IMR-90 (cell line): ENCODE results near the gene MATK. TPM values are rescaled to one million over a fixed set of nuclear protein-coding genes. Genes with fewer than 3 reads are reported as not detected.
A peak's percentile ranks its signal among the peaks of the same experiment; 100 is the strongest.

Source experiments
- ATAC-seq: fragments of 200-7000 bp; cut with Tn5 transposase; 2 replicates; pipeline ENCODE4 v1.9.1; 2020; ENCODE audit warnings: low read depth, mild to moderate bottlenecking, moderate library complexity
- BruUV-seq: library from RNA; stranded (reverse); fragments of 400-500 nt; replicated peaks from 2 replicates; lab custom pipeline; 2021; lab: Mats Ljungman, UMichigan
- CTCF ChIA-PET: fragments of 300-600 bp; formaldehyde crosslinking; extraction: SDS; loops from one replicate; lab custom pipeline; 2021; ENCODE audit warnings: antibody characterized with exemption; lab: Yijun Ruan, JAX
- POLR2A ChIA-PET: fragments of 300-600 bp; sonication (Branson Sonifier 250); formaldehyde crosslinking; loops from one replicate; lab custom pipeline; 2022; ENCODE audit warnings: antibody characterized with exemption; ENCODE audit not compliant: unreplicated experiment; lab: Charles Lee
- DNase-seq: peaks from one replicate; pipeline ENCODE4 v3.0.0; 2013
- H2AFZ ChIP-seq: replicated peaks from 2 replicates; pipeline ENCODE3; 2013; ENCODE audit warnings: low read length, mild to moderate bottlenecking; ENCODE audit not compliant: poor library complexity
- H2AK5ac ChIP-seq: 2 replicates; pipeline ENCODE4 v1.6.1; 2013; ENCODE audit warnings: low read depth, low read length, inconsistent platforms
- H2AK9ac ChIP-seq: replicated peaks from 2 replicates; pipeline ENCODE3; 2013; ENCODE audit warnings: mild to moderate bottlenecking, low read depth, low read length, moderate library complexity; ENCODE audit not compliant: poor library complexity
- H2BK120ac ChIP-seq: 2 replicates; pipeline ENCODE4 v1.6.1; 2013; ENCODE audit warnings: low read depth, low read length, inconsistent platforms
- H2BK15ac ChIP-seq: 3 replicates; pipeline ENCODE4 v1.6.1; 2013; ENCODE audit warnings: low read depth, low read length, inconsistent platforms
- H2BK20ac ChIP-seq: 2 replicates; pipeline ENCODE4 v1.6.1; 2013; ENCODE audit warnings: low read depth, mild to moderate bottlenecking, inconsistent platforms, low read length, moderate library complexity
- H2BK5ac ChIP-seq: 2 replicates; pipeline ENCODE4 v1.6.1; 2013; ENCODE audit warnings: mild to moderate bottlenecking, low read depth, low read length, inconsistent platforms; ENCODE audit not compliant: poor library complexity, severe bottlenecking
- H3K14ac ChIP-seq: replicated peaks from 2 replicates; pipeline ENCODE4 v1.6.1; 2013; ENCODE audit warnings: low read depth, low read length, inconsistent platforms
- H3K18ac ChIP-seq: 2 replicates; pipeline ENCODE4 v1.6.1; 2013; ENCODE audit warnings: low read depth, low read length, control low read depth
- H3K23ac ChIP-seq: 2 replicates; pipeline ENCODE4 v1.6.1; 2013; ENCODE audit warnings: low read depth, low read length, inconsistent platforms
- H3K27ac ChIP-seq: 2 replicates; pipeline ENCODE4 v1.5.1; 2013; ENCODE audit warnings: mild to moderate bottlenecking, control low read depth, low read length; ENCODE audit not compliant: insufficient read depth
- H3K27me3 ChIP-seq: 2 replicates; pipeline ENCODE4 v1.6.1; 2013; ENCODE audit warnings: low read length; ENCODE audit not compliant: control insufficient read depth, insufficient read depth
- H3K36me3 ChIP-seq: 2 replicates; pipeline ENCODE4 v1.6.1; 2013; ENCODE audit warnings: low read length, mixed read lengths; ENCODE audit not compliant: control insufficient read depth, insufficient read depth
- H3K4ac ChIP-seq: 2 replicates; pipeline ENCODE4 v1.6.1; 2013; ENCODE audit warnings: low read depth, low read length, inconsistent platforms
- H3K4me1 ChIP-seq: 2 replicates; pipeline ENCODE4 v1.6.1; 2013; ENCODE audit warnings: low read length, mixed read lengths; ENCODE audit not compliant: control insufficient read depth, insufficient read depth
- H3K4me2 ChIP-seq: 2 replicates; pipeline ENCODE4 v1.6.1; 2013; ENCODE audit warnings: low read depth, mild to moderate bottlenecking, control low read depth, low read length, moderate library complexity
- H3K4me3 ChIP-seq: 2 replicates; pipeline ENCODE4 v1.5.1; 2013; ENCODE audit warnings: low read depth, mild to moderate bottlenecking, control low read depth, low read length, moderate library complexity; ENCODE audit not compliant: insufficient read depth
- H3K56ac ChIP-seq: 2 replicates; pipeline ENCODE4 v1.6.1; 2013; ENCODE audit warnings: low read length, inconsistent platforms; ENCODE audit not compliant: insufficient read depth; ENCODE audit errors: extremely low read depth
- H3K79me1 ChIP-seq, 2 experiments: 2 replicates each; pipeline ENCODE4 v1.6.1; 2013; ENCODE audit warnings: low read length in 2 of 2, inconsistent platforms in 1 of 2, low read depth in 1 of 2
- H3K9ac ChIP-seq: 2 replicates; pipeline ENCODE4 v1.6.1; 2013; ENCODE audit warnings: low read depth, low read length, control low read depth
- H3K9me1 ChIP-seq: 2 replicates; pipeline ENCODE4 v1.6.1; 2013; ENCODE audit warnings: low read length, inconsistent platforms; ENCODE audit not compliant: insufficient read depth
- H3K9me3 ChIP-seq: 2 replicates; pipeline ENCODE4 v1.6.1; 2013; ENCODE audit warnings: low read length; ENCODE audit not compliant: control insufficient read depth, insufficient read depth
- H4K20me1 ChIP-seq: 2 replicates; pipeline ENCODE4 v1.6.1; 2013; ENCODE audit warnings: low read length, inconsistent platforms; ENCODE audit not compliant: insufficient read depth
- H4K5ac ChIP-seq: 2 replicates; pipeline ENCODE4 v1.6.1; 2013; ENCODE audit warnings: mild to moderate bottlenecking, low read depth, low read length, control low read depth
- H4K8ac ChIP-seq, 2 experiments: 2 replicates each; pipeline ENCODE4 v1.6.1; 2013; ENCODE audit warnings: low read depth in 2 of 2, low read length in 2 of 2, control low read depth in 1 of 2, inconsistent platforms in 1 of 2
- H4K91ac ChIP-seq: 2 replicates; pipeline ENCODE4 v1.6.1; 2013; ENCODE audit warnings: low read depth, low read length, inconsistent platforms; ENCODE audit not compliant: insufficient read depth
- BHLHE40 ChIP-seq: fragments of 150-350 bp; IDR thresholded peaks from 2 replicates; pipeline ENCODE4 v1.6.1; 2016; ENCODE audit warnings: mild to moderate bottlenecking, low read depth, low read length
- CEBPB ChIP-seq: IDR thresholded peaks from 2 replicates; pipeline ENCODE4 v1.6.1; 2012; ENCODE audit warnings: low read depth, low read length, improper control_type of control experiment
- FOS ChIP-seq: fragments of 150-350 bp; IDR thresholded peaks from 2 replicates; pipeline ENCODE4 v1.6.1; 2016; ENCODE audit warnings: low read depth, low read length
- MAZ ChIP-seq: IDR thresholded peaks from 2 replicates; pipeline ENCODE4 v1.6.1; 2012; ENCODE audit warnings: low read depth, mild to moderate bottlenecking, low read length, improper control_type of control experiment, moderate library complexity, borderline replicate concordance
- MXI1 ChIP-seq: IDR thresholded peaks from 2 replicates; pipeline ENCODE4 v1.6.1; 2012; ENCODE audit warnings: low read depth, mild to moderate bottlenecking, low read length, moderate library complexity, borderline replicate concordance
- POLR2A ChIP-seq: IDR thresholded peaks from 2 replicates; pipeline ENCODE4 v1.6.1; 2012; ENCODE audit warnings: mild to moderate bottlenecking, low read depth, low read length
- RAD21 ChIP-seq: IDR thresholded peaks from 2 replicates; pipeline ENCODE4 v1.6.1; 2012; ENCODE audit warnings: low read length, improper control_type of control experiment
- RCOR1 ChIP-seq: IDR thresholded peaks from 2 replicates; pipeline ENCODE4 v1.6.1; 2012; ENCODE audit warnings: mild to moderate bottlenecking, low read length, improper control_type of control experiment; ENCODE audit not compliant: insufficient replicate concordance
- RFX5 ChIP-seq: IDR thresholded peaks from 2 replicates; pipeline ENCODE4 v1.8.0; 2012; ENCODE audit warnings: low read depth, mild to moderate bottlenecking, low read length, moderate library complexity
- WGBS, 2 experiments: methylation state at CpG; one replicate each; pipeline versions ENCODE4 v1.1.5 to v1.1.7; 2013; ENCODE audit warnings: missing lambda C conversion rate in 2 of 2; ENCODE audit not compliant: insufficient read length in 1 of 2; ENCODE audit errors: extremely low coverage in 2 of 2; 5-methylcytosine and 5-hydroxymethylcytosine counted together
- dilution Hi-C: fragments of 300-500 bp; cut with HindIII; formaldehyde crosslinking; loops from one replicate; pipeline ENCODE4 v1.14.3; 2018; ENCODE audit warnings: low sequenced_read_pairs; ENCODE audit not compliant: unreplicated experiment
- in situ Hi-C: fragments of 300-500 bp; cut with MboI; formaldehyde crosslinking; loops from 3 replicates; pipeline ENCODE4 v1.14.3; 2019; ENCODE audit warnings: low sequenced_read_pairs, inconsistent platforms, mixed read lengths
- intact Hi-C: fragments of 100-400 bp; cut with micrococcal nuclease; formaldehyde crosslinking; loops from 2 replicates; pipeline ENCODE4 v1.10.0; 2022
- polyA plus RNA-seq, 3 experiments: library from polyadenylated mRNA; depleted of rRNA; stranded (reverse); fragments of >200 nt; gene quantifications; 2 replicates each; pipeline ENCODE4 v1.2.3, GENCODE V29; 2012; ENCODE audit warnings: low replicate concordance in 1 of 3
- total RNA-seq: library from RNA; depleted of rRNA; stranded (reverse); fragments of >200 nt; gene quantifications from 2 replicates; pipeline ENCODE4 v1.2.3, GENCODE V29; 2012
- TF ChIP-seq, protein P1 (sequence below): fragments of 150-350 bp; IDR thresholded peaks from 2 replicates; pipeline ENCODE4 v1.6.1; 2017; ENCODE audit warnings: mild to moderate bottlenecking, antibody characterized with exemption, low read length, low read depth
- TF ChIP-seq, protein P2 (sequence below): fragments of 150-350 bp; IDR thresholded peaks from 2 replicates; pipeline ENCODE4 v1.6.1; 2016; ENCODE audit warnings: low read depth, mild to moderate bottlenecking, low read length, moderate library complexity, borderline replicate concordance

MATK gene
- total and polyA plus RNA-seq, 2 of the 4 experiments (the other 2 are of a cell fraction), result not detected

DNA sequence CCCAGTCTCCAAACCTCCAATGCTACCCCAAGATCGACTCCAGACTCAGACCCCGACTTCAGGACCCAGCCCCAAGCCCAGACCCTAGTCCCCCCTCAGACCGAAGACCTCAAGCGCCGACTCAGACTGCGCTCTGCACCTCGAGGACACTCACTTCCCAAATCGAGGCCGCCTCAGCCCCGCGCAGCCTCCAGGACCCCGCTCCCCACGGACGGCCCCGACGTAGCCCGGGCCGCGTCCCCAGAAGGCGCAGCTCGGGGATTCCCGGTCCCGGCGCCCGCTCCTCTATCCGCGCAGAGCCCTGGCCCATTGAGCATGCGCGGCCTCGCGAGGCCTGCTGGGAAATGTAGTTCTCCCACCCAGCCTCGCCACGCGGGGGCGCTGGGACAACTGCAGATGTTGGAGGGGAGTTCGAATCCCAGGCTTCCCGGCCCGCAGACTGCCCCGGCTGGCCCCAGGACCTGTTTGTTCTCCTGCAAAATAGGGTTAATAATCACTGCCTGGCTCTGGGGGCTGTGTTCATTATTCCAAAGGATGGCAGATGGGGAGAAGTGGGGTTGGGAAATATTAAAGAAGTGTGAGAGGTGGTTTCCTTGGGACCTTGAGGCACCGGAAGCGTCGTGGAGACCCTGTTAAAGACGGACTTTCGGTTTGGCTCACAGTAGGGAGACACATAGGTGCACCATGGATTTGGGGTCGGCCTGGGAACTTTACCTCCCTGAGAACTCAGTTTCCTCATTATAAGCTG, 24.6 kb downstream of the MATK start, which contains the start of gene APBA3 (continued):
- TF ChIP-seq CEBPB (no peak), RAD21 (no peak), RFX5 (no peak)

DNA sequence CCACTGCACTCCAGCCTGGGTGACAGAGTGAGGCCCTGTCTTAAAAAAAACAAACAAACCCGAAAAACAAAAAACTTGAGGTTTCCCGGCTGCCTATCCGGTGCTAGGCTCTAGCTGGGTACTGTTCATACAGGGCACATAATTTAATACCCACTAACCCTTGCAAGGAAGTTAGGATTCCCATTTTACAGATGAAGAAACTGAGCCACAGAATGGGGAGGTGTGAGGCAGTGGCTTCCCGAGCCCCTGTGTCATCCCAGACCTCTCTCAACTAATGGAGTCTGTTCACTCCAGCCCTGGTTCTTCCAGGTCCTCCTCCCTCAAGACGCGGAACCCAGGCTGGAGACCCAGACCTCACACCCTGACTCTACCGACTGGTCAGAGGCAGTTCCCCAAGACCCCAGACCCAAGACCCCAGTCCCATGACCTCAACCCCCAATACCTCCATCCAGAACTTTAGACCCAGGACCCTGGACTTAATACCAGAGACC, 25.3 kb downstream of the MATK start:
- Histone ChIP-seq H3K14ac (peak overlapping the region; percentile 96), H3K4me3 (peak overlapping the region; percentile 87), H3K4me1 (peaks cover 2% of the 10 kb centered on the region; the same call in 1 of the 2 replicates), H4K8ac (peak overlapping the region; percentile 80 to 97; a peak in 3 of 4 replicates), H3K9me3 (no peaks in the 10 kb centered on the region), H3K56ac (peak overlapping the region; percentile 83), H2AK5ac (peak overlapping the region; percentile 96), H2BK15ac (no peak overlapping the region), H3K18ac (peak overlapping the region; percentile 35), H4K20me1 (no peaks in the 10 kb centered on the region), H3K27me3 (no peaks in the 10 kb centered on the region), H3K4ac (peak overlapping the region; percentile 84), H2BK120ac (peak overlapping the region; percentile 13; the same call in 1 of the 2 replicates), H3K36me3 (peaks cover 8% of the 10 kb centered on the region; the same call in 1 of the 2 replicates), H4K91ac (peak overlapping the region; percentile 80), H2BK5ac (peak overlapping the region; percentile 77), H3K79me1 (peaks cover 18 to 33% of the 10 kb centered on the region in 2 experiments), H2AK9ac (peak overlapping the region; percentile 98), H3K9me1 (peaks cover 3% of the 10 kb centered on the region; the same call in 1 of the 2 replicates), H3K9ac (peak overlapping the region; percentile 95), H4K5ac (peak overlapping the region; percentile 76), H2AFZ (peak overlapping the region; percentile 99), H3K4me2 (peak overlapping the region; percentile 89), H3K27ac (peak overlapping the region; percentile 88), H2BK20ac (no peak overlapping the region), H3K23ac (peak overlapping the region; percentile 87)
- dilution Hi-C loops (no loop called here), in situ Hi-C loops (no loop called here), intact Hi-C loops (no loop called here)
- ChIA-PET CTCF (interaction anchor here (0.5 to 0.7 kb wide), 3 partner anchors 29 to 1675 kb away, joined by 3 to 4 read pairs (median 4); no protein-coding TSS in a partner anchor), POLR2A (interaction anchor here (0.6 kb wide), 2 partner anchors 227 to 251 kb away, joined by 3 to 7 read pairs; no protein-coding TSS in a partner anchor)
- BruUV-seq, result no TSS peak
- ATAC-seq (no peak), DNase-seq (peak; percentile 8)
- TF ChIP-seq BHLHE40 (no peak), FOS (no peak), MXI1 (no peak), POLR2A (no peak), RCOR1 (peak; percentile 78), MAZ (no peak)
- TF ChIP-seq, protein P1, sequence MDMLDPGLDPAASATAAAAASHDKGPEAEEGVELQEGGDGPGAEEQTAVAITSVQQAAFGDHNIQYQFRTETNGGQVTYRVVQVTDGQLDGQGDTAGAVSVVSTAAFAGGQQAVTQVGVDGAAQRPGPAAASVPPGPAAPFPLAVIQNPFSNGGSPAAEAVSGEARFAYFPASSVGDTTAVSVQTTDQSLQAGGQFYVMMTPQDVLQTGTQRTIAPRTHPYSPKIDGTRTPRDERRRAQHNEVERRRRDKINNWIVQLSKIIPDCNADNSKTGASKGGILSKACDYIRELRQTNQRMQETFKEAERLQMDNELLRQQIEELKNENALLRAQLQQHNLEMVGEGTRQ, result no peak
- TF ChIP-seq, protein P2, sequence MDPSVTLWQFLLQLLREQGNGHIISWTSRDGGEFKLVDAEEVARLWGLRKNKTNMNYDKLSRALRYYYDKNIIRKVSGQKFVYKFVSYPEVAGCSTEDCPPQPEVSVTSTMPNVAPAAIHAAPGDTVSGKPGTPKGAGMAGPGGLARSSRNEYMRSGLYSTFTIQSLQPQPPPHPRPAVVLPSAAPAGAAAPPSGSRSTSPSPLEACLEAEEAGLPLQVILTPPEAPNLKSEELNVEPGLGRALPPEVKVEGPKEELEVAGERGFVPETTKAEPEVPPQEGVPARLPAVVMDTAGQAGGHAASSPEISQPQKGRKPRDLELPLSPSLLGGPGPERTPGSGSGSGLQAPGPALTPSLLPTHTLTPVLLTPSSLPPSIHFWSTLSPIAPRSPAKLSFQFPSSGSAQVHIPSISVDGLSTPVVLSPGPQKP, result no peak
- 35% methylated on average over 4 of the region's 7 CpGs; no CpG with 5 or more reads in 1 of the 2 experiments for WGBS, 2 experiments
